HepG2 (cell line): ENCODE measurements around the gene C6orf132. TPM values are rescaled to one million over a fixed set of nuclear protein-coding genes. Genes with fewer than 3 reads are reported as not detected.

Experiments used
- ATAC-seq: fragments of 200-7000 bp; cut with Tn5 transposase; 3 replicates; pipeline ENCODE4 v1.9.1; 2020; ENCODE audit warnings: mild to moderate bottlenecking, moderate library complexity
- BruUV-seq: library from RNA; stranded (reverse); fragments of 400-500 nt; replicated peaks from 2 replicates; lab custom pipeline; 2021; lab: Mats Ljungman, UMichigan
- CTCF ChIA-PET: fragments of 300-600 bp; formaldehyde crosslinking; extraction: SDS; loops from one replicate; lab custom pipeline; 2021; ENCODE audit warnings: low total read pairs, inconsistent platforms, low intra/inter-chr PET ratio; lab: Yijun Ruan, JAX
- POLR2A ChIA-PET: fragments of 350-600 bp; sonication (Branson Sonifier 250); formaldehyde crosslinking; loops from one replicate; lab custom pipeline; 2020; ENCODE audit warnings: antibody characterized with exemption, inconsistent platforms; lab: Yijun Ruan, JAX
- DNase-seq: peaks from one replicate; pipeline ENCODE4 v3.0.0-alpha.2; 2015; ENCODE audit warnings: low spot score
- FAIRE-seq: peaks from 3 replicates; lab custom pipeline; 2011; peaks lifted over from hg19 to GRCh38; lab: Jason Lieb, UNC
- H2AFZ ChIP-seq: one replicate; pipeline ENCODE4 v1.6.1; 2011; ENCODE audit warnings: low read length, inconsistent platforms
- H3K27ac ChIP-seq: fragments of 300-600 bp; 3 replicates; pipeline ENCODE4 v1.8.0; 2011; ENCODE audit warnings: mixed run types, mild to moderate bottlenecking, mixed read lengths, low read length, inconsistent platforms; ENCODE audit not compliant: insufficient read depth; ENCODE audit errors: extremely low read length
- H3K27me3 ChIP-seq, 2 experiments: fragments of 200-600 bp in 1 of 2; 2 replicates in 1 of 2; 3 replicates in 1 of 2; pipeline versions ENCODE4 v1.6.0 to v1.8.0; 2011; ENCODE audit warnings: low read length in 2 of 2, mild to moderate bottlenecking in 2 of 2, moderate library complexity in 2 of 2, inconsistent platforms in 1 of 2; ENCODE audit not compliant: insufficient read depth in 2 of 2, control insufficient read depth in 1 of 2
- H3K36me3 ChIP-seq, 2 experiments: fragments of 200-600 bp in 1 of 2; replicated peaks in 1 of 2; 2 replicates in 1 of 2; 3 replicates in 1 of 2; pipeline versions ENCODE4 v1.5.1 to v1.8.0; 2011; ENCODE audit warnings: low read length in 2 of 2, inconsistent platforms in 1 of 2; ENCODE audit not compliant: insufficient read depth in 2 of 2, control insufficient read depth in 1 of 2
- H3K4me1 ChIP-seq: 2 replicates; pipeline ENCODE4 v1.5.1; 2012; ENCODE audit warnings: low read length, inconsistent platforms; ENCODE audit not compliant: insufficient read depth
- H3K4me2 ChIP-seq: 2 replicates; pipeline ENCODE4 v1.6.0; 2011; ENCODE audit warnings: low read depth, low read length, inconsistent platforms
- H3K4me3 ChIP-seq, 3 experiments: fragments of 200-600 bp in 1 of 3; sonication (generic), shearing (Covaris generic) in 1 of 3; replicated peaks in 1 of 3; 2 replicates each; pipeline ENCODE4 v1.5.1; 2011 to 2016; ENCODE audit warnings: low read length in 3 of 3, inconsistent platforms in 2 of 3, low read depth in 2 of 3, mild to moderate bottlenecking in 2 of 3, control low read depth in 1 of 3, mixed read lengths in 1 of 3; ENCODE audit not compliant: insufficient read depth in 1 of 3
- H3K79me2 ChIP-seq: one replicate; pipeline ENCODE4 v1.6.1; 2011; ENCODE audit warnings: low read length, inconsistent platforms; ENCODE audit not compliant: insufficient read depth
- H3K9ac ChIP-seq: 2 replicates; pipeline ENCODE4 v1.6.0; 2011; ENCODE audit warnings: mild to moderate bottlenecking, low read depth, low read length, inconsistent platforms; ENCODE audit not compliant: insufficient read depth
- H3K9me3 ChIP-seq: 2 replicates; pipeline ENCODE4 v1.5.1; 2012; ENCODE audit warnings: mild to moderate bottlenecking, low read length
- H4K20me1 ChIP-seq: 2 replicates; pipeline ENCODE4 v1.6.0; 2011; ENCODE audit warnings: inconsistent platforms, mild to moderate bottlenecking, low read length, moderate library complexity; ENCODE audit not compliant: insufficient read depth
- DNMT1 ChIP-seq: sonication (generic); formaldehyde crosslinking; IDR thresholded peaks from 2 replicates; pipeline ENCODE4 v1.5.1; 2020; ENCODE audit warnings: mild to moderate bottlenecking, missing genetic modification reagents
- HNF1B ChIP-seq: sonication (generic); formaldehyde crosslinking; IDR thresholded peaks from 2 replicates; pipeline ENCODE4 v1.5.1; 2020; ENCODE audit warnings: mild to moderate bottlenecking, moderate library complexity, missing genetic modification reagents
- KLF13 ChIP-seq: sonication (generic); formaldehyde crosslinking; IDR thresholded peaks from 2 replicates; pipeline ENCODE4 v1.4.0; 2020; ENCODE audit warnings: mild to moderate bottlenecking, missing genetic modification reagents
- MEIS2 ChIP-seq: sonication (generic); formaldehyde crosslinking; IDR thresholded peaks from 2 replicates; pipeline ENCODE4 v1.9.0; 2021; ENCODE audit warnings: mild to moderate bottlenecking, missing genetic modification reagents
- NFKB2 ChIP-seq: sonication (generic); formaldehyde crosslinking; IDR thresholded peaks from 2 replicates; pipeline ENCODE4 v1.4.0; 2020; ENCODE audit warnings: missing genetic modification reagents, borderline replicate concordance
- NR2C2 ChIP-seq: sonication (generic); formaldehyde crosslinking; IDR thresholded peaks from 2 replicates; pipeline ENCODE4 v1.4.0; 2020; ENCODE audit warnings: missing genetic modification reagents, mild to moderate bottlenecking, moderate library complexity, borderline replicate concordance
- PLRG1 ChIP-seq: fragments of 450-650 bp; conservative IDR thresholded peaks from 2 replicates; pipeline ENCODE4 v1.6.1; 2016
- XBP1 ChIP-seq: sonication (generic); formaldehyde crosslinking; IDR thresholded peaks from 2 replicates; pipeline ENCODE4 v1.5.0; 2020; ENCODE audit warnings: missing genetic modification reagents
- ZBTB10 ChIP-seq: sonication (generic); formaldehyde crosslinking; IDR thresholded peaks from 2 replicates; pipeline ENCODE4 v1.4.0; 2020; ENCODE audit warnings: missing genetic modification reagents, borderline replicate concordance
- ZNF101 ChIP-seq: sonication (generic); formaldehyde crosslinking; IDR thresholded peaks from 2 replicates; pipeline ENCODE4 v1.4.0; 2020; ENCODE audit warnings: mild to moderate bottlenecking, low read depth, missing genetic modification reagents, borderline replicate concordance
- ZNF513 ChIP-seq: sonication (generic); formaldehyde crosslinking; conservative IDR thresholded peaks from 2 replicates; pipeline ENCODE4 v1.5.0; 2020; ENCODE audit warnings: missing genetic modification reagents
- ZNF550 ChIP-seq: sonication (generic); formaldehyde crosslinking; IDR thresholded peaks from 2 replicates; pipeline ENCODE4 v1.4.0; 2020; ENCODE audit warnings: mild to moderate bottlenecking, missing genetic modification reagents, borderline replicate concordance
- ZSCAN20 ChIP-seq: sonication (generic); formaldehyde crosslinking; IDR thresholded peaks from 2 replicates; pipeline ENCODE4 v1.4.0; 2020; ENCODE audit warnings: missing genetic modification reagents, mild to moderate bottlenecking, borderline replicate concordance
- WGBS: methylation state at CpG from one replicate; pipeline ENCODE4 v1.1.6; 2017; ENCODE audit warnings: low lambda C conversion rate; 5-methylcytosine and 5-hydroxymethylcytosine counted together
- in situ Hi-C: cut with HindIII; loops from 2 replicates; pipeline ENCODE4 v1.10.0; 2017; ENCODE audit warnings: low pct_unique_long_range_greater_than_20kb; ENCODE audit not compliant: extremely low pct_ligation_motif_present
- intact Hi-C: fragments of 100-400 bp; cut with micrococcal nuclease; formaldehyde crosslinking; loops from one replicate; pipeline ENCODE4 v1.10.0; 2022; ENCODE audit not compliant: unreplicated experiment
- polyA plus RNA-seq, 8 experiments: library from polyadenylated mRNA; depleted of rRNA in 3 of 8; stranded (reverse) in 7 of 8; unstranded in 1 of 8; fragments of >200 nt; fragmentation: Illumina TruSeq in 4 of 8; extraction: Trizol in 4 of 8; gene quantifications; 2 replicates each; pipeline versions ENCODE4 v1.2.1 to v1.2.3, GENCODE V29; 2011 to 2016; ENCODE audit warnings: low read depth in 4 of 8, missing spikeins in 1 of 8, mixed read lengths in 1 of 8; ENCODE audit not compliant: insufficient read depth in 1 of 8
- total RNA-seq, 5 experiments: library from RNA; depleted of rRNA; stranded (reverse); fragments of >200 nt; fragmentation: Illumina TruSeq; extraction: Trizol; gene quantifications; 2 replicates each; pipeline ENCODE4 v1.2.3, GENCODE V29; 2016; ENCODE audit warnings: low read depth in 1 of 5

Gene C6orf132
- total and polyA plus RNA-seq, 2 of the 13 experiments (the other 11 are each of a cell fraction or from before 2014, with no cell fraction given), result 0.78 to 3.0 TPM

GRCh38 chr6:42103216-42103615 lies 39.2 kb downstream of the C6orf132 start:
- DNase-seq, result no peak
- H3K9me3 ChIP-seq, result no peaks in the 10 kb centered on the region
- WGBS, result 48% methylated on average over 6 of the region's 7 CpGs
- no peaks in the 10 kb centered on the region for H3K79me2 ChIP-seq
- H3K27ac ChIP-seq, result no peak overlapping the region
- no peaks in the 10 kb centered on the region for H4K20me1 ChIP-seq
- in situ Hi-C loops (no loop called here), intact Hi-C loops (no loop called here)
- FAIRE-seq, result no peak
- BruUV-seq, result no TSS peak
- H3K4me3 ChIP-seq, result no peak overlapping the region
- no peaks in the 10 kb centered on the region for H3K27me3 ChIP-seq
- H3K9ac ChIP-seq, result no peak overlapping the region
- peak overlapping the region; percentile 55; the same call in 1 of the 2 replicates for H3K4me2 ChIP-seq
- ChIA-PET CTCF (interaction anchor here (1.5 kb wide), 1 partner anchor 28 kb away, joined by 5 read pairs; no protein-coding TSS in a partner anchor), POLR2A (interaction anchor here (1.3 to 2.2 kb wide), 3 partner anchors 9 to 34 kb away, joined by 3 to 15 read pairs (median 4); no protein-coding TSS in a partner anchor)
- H2AFZ ChIP-seq, result no peak overlapping the region
- no peak for ATAC-seq
- no peaks in the 10 kb centered on the region for H3K36me3 ChIP-seq
- TF ChIP-seq ZSCAN20 (CRISPR knock-in tag), result no peak
- no peak for TF ChIP-seq MEIS2
- TF ChIP-seq DNMT1 (CRISPR knock-in tag), result no peak
- no peak for TF ChIP-seq XBP1 (CRISPR knock-in tag)
- TF ChIP-seq PLRG1, result no peak
- TF ChIP-seq NFKB2 (CRISPR knock-in tag), result no peak
- no peak for TF ChIP-seq ZNF101 (CRISPR knock-in tag)
- TF ChIP-seq ZBTB10 (CRISPR knock-in tag), result no peak
- TF ChIP-seq ZNF513 (CRISPR knock-in tag), result no peak
- no peak for TF ChIP-seq ZNF550 (CRISPR knock-in tag)
- no peak for TF ChIP-seq NR2C2 (CRISPR knock-in tag)
- 0 out of 2 replicates have a peak, but pooled peaks have one; percentile 4 for TF ChIP-seq KLF13 (CRISPR knock-in tag)
- 0 out of 2 replicates have a peak, but pooled peaks have one; percentile 13 for TF ChIP-seq HNF1B (CRISPR knock-in tag)
- peaks cover 88% of the 10 kb centered on the region for H3K4me1 ChIP-seq
